CD14-positive monocyte (primary cell): ENCODE measurements around the gene CENPQ. TPM values are rescaled to one million over a fixed set of nuclear protein-coding genes. Genes with fewer than 3 reads are reported as not detected.

Source experiments
- DNase-seq, 3 donors: peaks; one replicate each; pipeline ENCODE4 v3.0.0-alpha.2; 2011 to 2022
- H2AFZ ChIP-seq: 2 replicates; pipeline ENCODE4 v1.6.0; 2012; ENCODE audit warnings: mild to moderate bottlenecking, low read depth, low read length, inconsistent platforms; ENCODE audit not compliant: insufficient read depth, poor library complexity, severe bottlenecking
- H3K27ac ChIP-seq, 2 donors: 1 replicate in 1 of 2; 2 replicates in 1 of 2; pipeline ENCODE4 v1.5.1; 2012 to 2013; ENCODE audit warnings: low read length in 2 of 2, control low read depth in 1 of 2, inconsistent platforms in 1 of 2, low read depth in 1 of 2, mild to moderate bottlenecking in 1 of 2
- H3K27me3 ChIP-seq, 2 donors: one replicate each; pipeline versions ENCODE4 v1.6.0 to v1.6.1; 2011 to 2013; ENCODE audit warnings: low read length in 2 of 2; ENCODE audit not compliant: control insufficient read depth in 2 of 2, insufficient read depth in 2 of 2
- H3K36me3 ChIP-seq, 2 donors: replicated peaks in 1 of 2; 1 replicate in 1 of 2; 2 replicates in 1 of 2; pipeline versions ENCODE4 v1.5.1 to v1.6.1; 2012 to 2013; ENCODE audit warnings: low read length in 2 of 2, control low read depth in 1 of 2, inconsistent platforms in 1 of 2, mild to moderate bottlenecking in 1 of 2; ENCODE audit not compliant: insufficient read depth in 2 of 2, control insufficient read depth in 1 of 2
- H3K4me1 ChIP-seq, 2 donors: 1 replicate in 1 of 2; 2 replicates in 1 of 2; pipeline versions ENCODE4 v1.5.1 to v1.6.1; 2012 to 2013; ENCODE audit warnings: low read length in 2 of 2, control low read depth in 1 of 2, inconsistent platforms in 1 of 2, mild to moderate bottlenecking in 1 of 2, moderate library complexity in 1 of 2; ENCODE audit not compliant: insufficient read depth in 2 of 2, control insufficient read depth in 1 of 2
- H3K4me2 ChIP-seq: replicated peaks from 2 replicates; pipeline ENCODE3; 2012; ENCODE audit warnings: low read length, moderate library complexity, mild to moderate bottlenecking; ENCODE audit not compliant: poor library complexity, severe bottlenecking; ENCODE audit errors: extremely low read depth
- H3K4me3 ChIP-seq, 3 experiments: fragments of 200-600 bp in 1 of 3; sonication (generic) in 1 of 3; replicated peaks in 1 of 3; 1 replicate in 2 of 3; 2 replicates in 1 of 3; pipeline ENCODE4 v1.5.1; 2011 to 2013; ENCODE audit warnings: low read length in 3 of 3, mild to moderate bottlenecking in 3 of 3, control low read depth in 2 of 3, low read depth in 2 of 3, inconsistent platforms in 1 of 3, moderate library complexity in 1 of 3
- H3K79me2 ChIP-seq: 2 replicates; pipeline ENCODE4 v1.6.0; 2012; ENCODE audit warnings: mild to moderate bottlenecking, control low read depth, inconsistent platforms, low read length, moderate library complexity; ENCODE audit not compliant: insufficient read depth
- H3K9ac ChIP-seq: 2 replicates; pipeline ENCODE4 v1.6.0; 2017; ENCODE audit warnings: low read length, mild to moderate bottlenecking; ENCODE audit not compliant: insufficient read depth, poor library complexity, severe bottlenecking
- H3K9me3 ChIP-seq, 2 donors: replicated peaks in 1 of 2; 1 replicate in 1 of 2; 2 replicates in 1 of 2; pipeline versions ENCODE4 v1.5.1 to v1.6.1; 2012 to 2013; ENCODE audit warnings: low read length in 2 of 2, control low read depth in 1 of 2; ENCODE audit not compliant: control insufficient read depth in 1 of 2, insufficient read depth in 1 of 2
- H4K20me1 ChIP-seq: 2 replicates; pipeline ENCODE4 v1.6.0; 2012; ENCODE audit warnings: mild to moderate bottlenecking, low read length, control low read depth, moderate library complexity; ENCODE audit not compliant: insufficient read depth
- H3K27ac Mint-ChIP-seq, 7 donors: one replicate each; pipeline ENCODE4 v1.8.0; 2020; ENCODE audit warnings: mild to moderate bottlenecking in 7 of 7, mixed read lengths in 7 of 7, moderate library complexity in 6 of 7, inconsistent platforms in 2 of 7
- H3K27me3 Mint-ChIP-seq, 3 donors: one replicate each; pipeline ENCODE4 v1.8.0; 2021 to 2022; ENCODE audit warnings: low read depth in 3 of 3, mild to moderate bottlenecking in 3 of 3, mixed read lengths in 3 of 3, moderate library complexity in 3 of 3, inconsistent platforms in 1 of 3
- H3K36me3 Mint-ChIP-seq, 2 donors: one replicate each; pipeline ENCODE4 v1.8.0; 2020; ENCODE audit warnings: mixed read lengths in 2 of 2, inconsistent platforms in 1 of 2, mild to moderate bottlenecking in 1 of 2
- H3K4me1 Mint-ChIP-seq: one replicate; pipeline ENCODE4 v1.8.0; 2020; ENCODE audit warnings: mild to moderate bottlenecking, mixed read lengths
- H3K4me3 Mint-ChIP-seq, 2 donors: one replicate each; pipeline ENCODE4 v1.8.0; 2020; ENCODE audit warnings: mild to moderate bottlenecking in 2 of 2, mixed read lengths in 2 of 2, moderate library complexity in 1 of 2
- H3K9me3 Mint-ChIP-seq, 7 donors: one replicate each; pipeline ENCODE4 v1.8.0; 2020 to 2022; ENCODE audit warnings: mixed read lengths in 7 of 7, mild to moderate bottlenecking in 6 of 7, moderate library complexity in 6 of 7, inconsistent platforms in 2 of 7
- CTCF ChIP-seq: fragments of 200-600 bp; IDR thresholded peaks from one replicate; pipeline ENCODE4 v1.8.0; 2022; ENCODE audit warnings: antibody characterized with exemption, mild to moderate bottlenecking
- WGBS: methylation state at CpG from one replicate; pipeline ENCODE4 v1.1.5; 2013; ENCODE audit warnings: missing lambda C conversion rate; ENCODE audit not compliant: insufficient coverage; 5-methylcytosine and 5-hydroxymethylcytosine counted together
- intact Hi-C, 2 donors: fragments of 100-400 bp; cut with micrococcal nuclease; formaldehyde crosslinking; loops; one replicate each; pipeline versions ENCODE4 v1.15.0 to v1.15.1; 2023
- polyA plus RNA-seq, 3 donors: library from polyadenylated mRNA; depleted of rRNA in 1 of 3; unstranded in 2 of 3; stranded (reverse) in 1 of 3; fragments of 300-500 nt in 2 of 3; fragments of >200 nt in 1 of 3; fragmentation: Illumina TruSeq in 2 of 3; gene quantifications; 1 replicate in 2 of 3; 2 replicates in 1 of 3; pipeline ENCODE4 v1.2.3, GENCODE V29; 2012 to 2021

CENPQ gene
- polyA plus RNA-seq, 3 donors = 0.87 to 3.3 (median 3.0) TPM

GRCh38 chr6:49519660-49520059 is 56.5 kb downstream of the CENPQ start:
- H3K4me3 Mint-ChIP-seq = no peak overlapping the region
- intact Hi-C loops = no loop called here
- TF ChIP-seq CTCF = no peak
- no peak for DNase-seq
- H2AFZ ChIP-seq = no peak overlapping the region
- peaks cover 0 to 3% (median 0%) of the 10 kb centered on the region in 3 donors for H3K27me3 Mint-ChIP-seq
- H4K20me1 ChIP-seq = no peaks in the 10 kb centered on the region
- H3K79me2 ChIP-seq = no peaks in the 10 kb centered on the region
- no peaks in the 10 kb centered on the region for H3K4me1 Mint-ChIP-seq
- no CpG with 5 or more reads among the region's 1 CpG for WGBS
- H3K9ac ChIP-seq = no peak overlapping the region
- no peaks in the 10 kb centered on the region for H3K27me3 ChIP-seq
- H3K4me1 ChIP-seq = no peaks in the 10 kb centered on the region
- no peaks in the 10 kb centered on the region for H3K9me3 ChIP-seq
- no peak overlapping the region for H3K4me3 ChIP-seq
- no peak overlapping the region for H3K27ac Mint-ChIP-seq
- H3K27ac ChIP-seq = no peak overlapping the region
- H3K36me3 Mint-ChIP-seq = no peaks in the 10 kb centered on the region
- H3K36me3 ChIP-seq = no peaks in the 10 kb centered on the region
- H3K9me3 Mint-ChIP-seq = no peaks in the 10 kb centered on the region
- H3K4me2 ChIP-seq = no peak overlapping the region

- Histone ChIP-seq H4K20me1 (no peaks in the 10 kb centered on the region), H3K4me3 (no peak overlapping the region), H3K79me2 (no peaks in the 10 kb centered on the region), H3K27me3 (no peaks in the 10 kb centered on the region), H3K9me3 (no peaks in the 10 kb centered on the region), H2AFZ (no peak overlapping the region), H3K4me2 (no peak overlapping the region), H3K9ac (no peak overlapping the region), H3K27ac (no peak overlapping the region), H3K36me3 (no peaks in the 10 kb centered on the region), H3K4me1 (no peaks in the 10 kb centered on the region)
- no peak for TF ChIP-seq CTCF
- no peak for DNase-seq
- Mint-ChIP-seq H3K27me3 (no peaks in the 10 kb centered on the region), H3K4me3 (no peak overlapping the region), H3K4me1 (no peaks in the 10 kb centered on the region), H3K27ac (no peak overlapping the region), H3K9me3 (no peaks in the 10 kb centered on the region), H3K36me3 (no peaks in the 10 kb centered on the region)
- intact Hi-C loops = no loop called here
- 89% methylated on average over 3 of the region's 7 CpGs for WGBS
Measured at GRCh38 chr6:49522710-49523593, 59.8 kb downstream of the CENPQ start.
